Glomerular visceral epithelial cell (primary cell): ENCODE data around the gene SLC12A2.

Source experiments
- DNase-seq: peaks from one replicate; pipeline ENCODE4 v3.0.0-alpha.2; 2016; ENCODE audit errors: extremely low spot score

SLC12A2 gene

GRCh38 chr5:128097224-128097623, 13.7 kb downstream of the SLC12A2 start:
- DNase-seq, result no peak

DNA sequence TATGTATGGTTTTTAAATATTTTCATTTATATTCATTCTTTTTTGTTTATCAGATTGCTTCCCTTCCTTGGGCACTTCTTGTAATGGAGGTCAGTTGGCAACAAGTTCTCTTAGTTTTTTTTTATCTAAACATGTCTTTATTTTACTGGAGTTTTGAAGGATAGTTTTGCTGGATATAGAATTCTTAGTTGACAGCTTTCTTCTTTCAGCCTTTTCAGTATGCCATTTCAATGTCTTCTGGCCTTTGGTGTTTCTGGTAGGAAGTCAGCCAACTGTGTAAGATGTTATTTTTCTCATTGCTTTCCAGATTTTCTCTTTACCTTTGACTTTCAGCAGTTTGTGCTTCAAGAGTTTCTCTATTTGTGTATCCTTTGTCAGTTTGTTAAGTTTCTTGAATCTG, 14.2 kb downstream of the SLC12A2 start:
- no peak for DNase-seq

DNA sequence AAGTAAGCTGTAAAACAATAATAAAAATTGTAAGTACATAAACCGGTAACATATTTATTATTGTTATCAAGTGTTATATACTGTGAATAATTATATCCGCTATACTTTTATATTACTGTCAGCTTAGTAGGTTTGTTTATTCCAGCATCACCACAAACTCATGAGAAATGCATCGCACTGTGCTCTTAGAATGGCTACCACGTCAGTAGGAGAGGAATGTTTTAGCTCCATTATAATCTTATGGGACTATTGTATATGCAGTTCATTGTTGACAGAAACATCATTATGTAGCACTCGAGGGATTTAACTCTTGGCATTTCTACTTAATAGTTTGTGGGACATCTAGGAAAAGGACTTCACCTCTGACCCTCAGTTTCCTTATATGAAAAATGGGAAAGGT, 16.4 kb downstream of the SLC12A2 start:
- no peak for DNase-seq

DNA sequence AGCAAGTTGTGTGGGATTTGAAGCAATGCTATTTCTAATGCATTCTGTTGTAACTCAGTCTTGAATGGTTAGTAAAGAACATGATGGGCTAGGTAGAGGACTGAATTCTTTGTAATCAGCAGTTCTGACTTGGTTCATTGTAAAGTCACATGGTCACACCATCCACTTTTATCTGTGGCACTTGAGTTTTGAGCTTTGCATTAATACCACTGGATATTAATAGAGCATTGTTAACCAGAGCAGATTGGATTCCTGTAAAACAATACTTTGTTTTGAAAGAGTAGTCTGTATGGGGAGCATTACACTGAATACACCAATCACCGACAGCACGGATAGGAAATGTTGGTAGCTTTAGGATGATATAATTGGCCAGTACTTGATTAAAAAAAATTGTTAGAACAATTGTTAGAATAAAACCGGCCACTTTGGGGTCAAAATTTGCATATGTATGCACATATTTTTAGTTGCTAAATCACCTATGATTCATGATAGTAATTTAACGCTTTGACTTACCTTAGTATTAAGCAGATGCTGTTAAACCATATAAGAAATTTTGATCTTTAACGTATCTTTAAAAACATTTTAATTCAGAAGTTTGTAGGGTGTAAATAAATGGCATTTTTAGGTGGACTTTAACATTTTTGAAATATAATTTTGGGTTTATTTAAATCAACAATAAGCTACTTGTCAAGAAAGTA, 17.4 kb downstream of the SLC12A2 start:
- DNase-seq, result no peak

GRCh38 chr5:128101676-128102075, 18.1 kb downstream of the SLC12A2 start:
- DNase-seq, result no peak

- DNase-seq, result no peak
Measured at GRCh38 chr5:128105203-128105602, 21.6 kb downstream of the SLC12A2 start.

GRCh38 chr5:128109138-128109537, 25.6 kb downstream of the SLC12A2 start:
- DNase-seq, result no peak

- no peak for DNase-seq
Measured at GRCh38 chr5:128109766-128110165, 26.2 kb downstream of the SLC12A2 start.

GRCh38 chr5:128111818-128112448, 28.4 kb downstream of the SLC12A2 start:
- DNase-seq, result peak; percentile 7

DNA sequence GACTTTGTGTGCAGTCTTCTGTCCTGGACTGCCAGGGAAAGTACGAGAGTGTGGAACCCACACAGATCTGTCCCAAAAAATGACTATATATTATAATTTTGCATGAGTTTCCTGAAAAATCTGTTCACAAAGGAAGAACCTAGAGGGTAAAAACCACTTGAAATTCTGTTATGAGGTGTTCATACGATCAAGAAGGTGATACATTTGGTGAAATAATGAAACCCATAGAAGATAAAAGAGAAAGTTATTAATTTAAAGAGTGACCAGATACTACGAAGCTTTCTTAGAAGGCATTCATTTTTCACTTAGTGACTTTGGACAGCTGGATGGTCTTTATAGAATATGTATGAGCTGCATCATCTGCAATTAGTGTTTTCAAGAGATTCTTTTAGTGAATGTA, 32.9 kb downstream of the SLC12A2 start:
- DNase-seq, result no peak

- no peak for DNase-seq
Measured at GRCh38 chr5:128118214-128118613, 34.6 kb downstream of the SLC12A2 start.

GRCh38 chr5:128121651-128122050, 38.1 kb downstream of the SLC12A2 start:
- DNase-seq, result no peak

DNA sequence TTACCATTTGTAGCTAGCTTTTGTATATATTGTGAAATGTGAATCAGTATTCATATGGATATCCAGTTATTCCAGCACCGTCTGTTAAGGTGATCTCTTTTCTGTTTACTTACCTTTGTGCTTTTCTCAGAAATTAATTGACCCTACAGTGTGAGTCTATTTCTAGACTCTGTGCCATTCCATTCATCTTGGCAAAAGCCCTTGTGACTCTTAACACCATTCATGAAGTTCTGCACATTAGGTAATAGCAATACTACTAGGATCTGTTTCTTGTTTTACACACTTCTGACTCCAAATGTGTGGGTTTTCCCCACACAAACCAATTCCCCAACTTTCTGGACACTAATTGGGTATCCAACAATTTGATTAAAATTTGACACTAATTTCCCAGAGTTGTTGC, 40.4 kb downstream of the SLC12A2 start:
- no peak for DNase-seq

- DNase-seq, result no peak
Measured at GRCh38 chr5:128126241-128126640, 42.7 kb downstream of the SLC12A2 start.

GRCh38 chr5:128132499-128132898, 48.9 kb downstream of the SLC12A2 start:
- no peak for DNase-seq

DNA sequence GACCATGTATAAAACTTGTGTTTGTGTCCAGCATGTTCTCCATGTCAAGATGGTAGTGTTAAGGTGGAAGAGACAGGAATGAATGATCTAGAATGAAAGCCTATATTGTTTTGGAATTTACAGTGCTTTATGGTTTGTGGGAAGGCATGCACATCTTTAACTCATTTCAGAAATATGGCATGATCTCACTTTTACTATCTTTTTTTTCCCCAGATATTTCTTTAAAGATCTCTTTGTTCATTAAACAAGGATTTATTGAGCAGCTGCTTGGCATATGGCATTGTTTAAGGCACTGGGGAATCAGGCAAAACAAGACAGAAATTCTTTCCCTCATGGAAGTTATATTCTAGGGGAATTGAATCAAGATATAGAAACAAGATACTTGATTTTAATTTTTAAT, 51.7 kb downstream of the SLC12A2 start:
- no peak for DNase-seq

GRCh38 chr5:128143911-128144310, 60.3 kb downstream of the SLC12A2 start:
- DNase-seq, result no peak

DNA sequence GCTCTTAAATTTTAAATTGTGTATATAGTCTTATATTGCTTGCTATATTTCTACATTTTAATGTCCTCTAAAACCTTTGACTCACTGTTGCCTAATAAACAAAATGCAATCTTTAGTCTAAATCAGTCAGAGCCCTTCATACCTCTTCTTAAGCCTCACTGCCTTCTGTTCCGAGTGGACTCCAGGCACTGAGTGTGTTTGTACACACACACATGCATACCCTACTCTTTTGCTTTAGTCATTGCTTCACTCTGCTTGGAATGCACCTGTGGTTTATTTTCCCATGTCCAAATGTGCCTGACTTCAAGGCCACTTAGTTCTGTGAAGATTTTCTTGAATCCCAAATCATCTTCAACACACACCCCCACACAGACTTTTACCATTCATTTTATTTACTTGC, 60.9 kb downstream of the SLC12A2 start:
- peak; percentile 24 for DNase-seq

DNA sequence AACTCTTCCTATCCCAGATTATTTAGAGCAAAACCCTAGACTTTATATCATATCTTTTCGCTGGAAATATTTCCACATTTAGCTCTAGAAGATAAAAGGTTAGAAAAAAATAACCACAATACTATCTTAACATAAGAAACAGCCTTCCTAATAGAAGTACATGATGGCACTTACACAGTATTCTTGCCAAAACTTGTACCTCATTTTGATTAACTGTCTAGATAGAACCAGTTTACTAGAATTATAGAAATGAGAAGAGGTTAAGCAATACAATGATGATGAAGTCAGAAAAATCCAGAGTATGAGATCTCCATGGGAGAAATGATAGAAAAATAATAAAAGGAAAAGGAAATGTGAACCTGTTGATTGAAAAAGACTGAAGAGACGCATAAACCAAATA, 63.1 kb downstream of the SLC12A2 start:
- no peak for DNase-seq

- no peak for DNase-seq
Measured at GRCh38 chr5:128154943-128155342, 71.4 kb downstream of the SLC12A2 start.

DNA sequence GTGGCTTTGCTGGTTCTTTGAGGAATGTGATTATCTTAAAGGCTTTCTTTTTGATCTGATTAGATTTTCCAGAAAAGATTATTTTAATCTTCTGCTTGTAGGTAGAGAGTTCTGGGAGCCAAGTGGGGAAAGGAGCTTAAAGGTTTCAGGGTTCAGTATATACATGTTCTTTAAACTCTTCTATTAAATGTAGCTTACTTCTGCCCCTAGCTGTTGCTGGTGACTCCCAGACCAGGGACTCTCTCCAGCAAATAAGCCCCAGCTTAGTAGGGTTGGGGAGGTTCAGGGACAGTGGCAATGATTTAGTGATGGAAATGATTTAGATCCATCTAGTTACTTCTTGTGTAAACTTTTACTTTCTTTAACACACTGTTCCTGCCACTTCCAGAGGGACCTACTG, 72.2 kb downstream of the SLC12A2 start:
- no peak for DNase-seq

- no peak for DNase-seq
Measured at GRCh38 chr5:128156521-128156920, 73.0 kb downstream of the SLC12A2 start.

GRCh38 chr5:128158342-128158741, 74.8 kb downstream of the SLC12A2 start:
- no peak for DNase-seq

- DNase-seq, result peak; percentile 19
Measured at GRCh38 chr5:128163991-128164390, 80.4 kb downstream of the SLC12A2 start.
